Upper lobe of left lung (tissue), 4 donors: ENCODE measurements around the gene PHF1.
A peak's percentile ranks its signal among the peaks of the same experiment; 100 is the strongest.

Source experiments
- EP300 ChIP-seq, 4 donors: sonication (generic); formaldehyde crosslinking; IDR thresholded peaks; one replicate each; pipeline ENCODE4 v1.5.1; 2017; ENCODE audit warnings: antibody characterized with exemption in 4 of 4, control low read depth in 2 of 4
- POLR2A ChIP-seq, 4 donors: fragments of 450-650 bp; IDR thresholded peaks; one replicate each; pipeline ENCODE4 v1.5.1; 2016 to 2017; ENCODE audit warnings: antibody characterized with exemption in 4 of 4, mild to moderate bottlenecking in 2 of 4
- POLR2AphosphoS5 ChIP-seq, 2 donors: sonication (generic); formaldehyde crosslinking; IDR thresholded peaks; one replicate each; pipeline ENCODE4 v1.5.1; 2017; ENCODE audit warnings: antibody characterized with exemption in 2 of 2
- TF ChIP-seq, protein P1 (sequence below), 6 experiments: fragments of 450-650 bp in 4 of 6; fragments of 200-600 bp in 2 of 6; sonication (generic) in 2 of 6; IDR thresholded peaks; one replicate each; pipeline ENCODE4 v1.5.1; 2016 to 2019; ENCODE audit warnings: antibody characterized with exemption in 6 of 6

DNA sequence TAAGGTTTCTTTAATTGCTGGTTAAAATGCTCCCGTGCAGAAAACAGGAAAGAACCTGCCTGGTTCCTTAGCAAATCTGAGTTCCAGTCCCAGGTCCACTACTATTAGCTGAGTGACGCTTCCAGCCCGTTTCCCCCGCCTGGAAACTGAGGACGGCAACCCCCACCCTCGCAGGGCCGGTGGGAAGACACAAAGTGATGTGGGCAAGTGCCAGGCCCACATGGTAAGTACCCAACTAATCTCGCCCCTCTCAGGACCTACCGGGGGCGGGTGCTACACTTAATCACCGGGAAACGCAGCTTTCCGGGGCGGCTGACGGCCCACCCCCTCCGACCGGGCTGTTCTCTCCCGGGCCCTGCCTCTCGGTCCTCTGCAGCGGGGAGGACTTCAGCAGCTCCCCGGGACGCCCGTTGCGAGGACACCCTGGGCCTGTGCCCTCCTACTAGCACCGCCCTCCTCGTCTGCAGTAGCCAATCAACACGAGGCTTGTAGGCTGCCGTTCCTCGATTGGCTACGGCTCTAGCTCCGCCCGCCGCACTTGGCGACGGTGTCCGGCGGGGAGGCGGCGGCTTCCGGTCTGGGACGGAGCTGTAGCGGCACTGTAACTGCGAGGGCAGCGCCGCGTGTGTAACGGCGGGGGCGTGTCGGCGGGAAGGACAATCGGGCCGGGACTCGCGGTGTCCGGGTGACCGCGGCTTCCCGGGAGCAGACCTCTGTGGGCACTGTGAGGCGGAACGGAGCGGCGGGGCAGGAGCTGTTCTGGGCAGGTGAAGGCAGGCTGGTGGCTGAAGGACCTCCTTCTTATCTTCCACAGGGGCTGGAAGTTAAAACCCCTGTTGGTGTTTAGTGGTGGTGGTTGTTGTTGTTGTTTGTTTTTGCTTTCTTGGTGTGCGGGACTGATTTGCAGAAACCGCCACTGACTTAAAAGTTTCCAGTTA lies 43.5 kb downstream of the PHF1 start, which contains the start of gene ZBTB9:
- TF ChIP-seq, protein P1, sequence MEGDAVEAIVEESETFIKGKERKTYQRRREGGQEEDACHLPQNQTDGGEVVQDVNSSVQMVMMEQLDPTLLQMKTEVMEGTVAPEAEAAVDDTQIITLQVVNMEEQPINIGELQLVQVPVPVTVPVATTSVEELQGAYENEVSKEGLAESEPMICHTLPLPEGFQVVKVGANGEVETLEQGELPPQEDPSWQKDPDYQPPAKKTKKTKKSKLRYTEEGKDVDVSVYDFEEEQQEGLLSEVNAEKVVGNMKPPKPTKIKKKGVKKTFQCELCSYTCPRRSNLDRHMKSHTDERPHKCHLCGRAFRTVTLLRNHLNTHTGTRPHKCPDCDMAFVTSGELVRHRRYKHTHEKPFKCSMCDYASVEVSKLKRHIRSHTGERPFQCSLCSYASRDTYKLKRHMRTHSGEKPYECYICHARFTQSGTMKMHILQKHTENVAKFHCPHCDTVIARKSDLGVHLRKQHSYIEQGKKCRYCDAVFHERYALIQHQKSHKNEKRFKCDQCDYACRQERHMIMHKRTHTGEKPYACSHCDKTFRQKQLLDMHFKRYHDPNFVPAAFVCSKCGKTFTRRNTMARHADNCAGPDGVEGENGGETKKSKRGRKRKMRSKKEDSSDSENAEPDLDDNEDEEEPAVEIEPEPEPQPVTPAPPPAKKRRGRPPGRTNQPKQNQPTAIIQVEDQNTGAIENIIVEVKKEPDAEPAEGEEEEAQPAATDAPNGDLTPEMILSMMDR (IDR thresholded peaks at IDR 0.05), result peak in 3 of 6 experiments; percentile 6 to 32 (median 22)
- peak in 2 of 4 donors; percentile 62 to 93 for TF ChIP-seq POLR2A (IDR thresholded peaks at IDR 0.05)
- TF ChIP-seq EP300 (IDR thresholded peaks at IDR 0.05), result no peak
- peak; percentile 88 to 93 for TF ChIP-seq POLR2AphosphoS5 (IDR thresholded peaks at IDR 0.05)
